Left lung (tissue), 10 donors: ENCODE measurements around the gene BCL2A1. TPM values are rescaled to one million over a fixed set of nuclear protein-coding genes. Genes with fewer than 3 reads are reported as not detected.

Experiments used
- ATAC-seq: fragments of 200-7000 bp; cut with Tn5 transposase; one replicate; pipeline ENCODE4 v1.9.1; 2020; ENCODE audit warnings: moderate library complexity
- DNase-seq, 4 donors: peaks; one replicate each; pipeline ENCODE4 v3.0.0-alpha.2; 2013 to 2020
- H3K27ac ChIP-seq, 2 donors: fragments of 200-600 bp; sonication (generic) in 1 of 2; one replicate each; pipeline versions ENCODE4 v1.5.0 to v1.8.0; 2020 to 2021
- H3K27me3 ChIP-seq, 2 donors: fragments of 200-600 bp; sonication (generic) in 1 of 2; one replicate each; pipeline versions ENCODE4 v1.5.0 to v1.8.0; 2020 to 2021
- H3K36me3 ChIP-seq, 2 donors: fragments of 200-600 bp; sonication (generic) in 1 of 2; one replicate each; pipeline versions ENCODE4 v1.5.0 to v1.8.0; 2020 to 2021
- H3K4me1 ChIP-seq, 2 donors: fragments of 200-600 bp; one replicate each; pipeline ENCODE4 v1.8.0; 2021
- H3K4me3 ChIP-seq, 2 donors: fragments of 200-600 bp; sonication (generic) in 1 of 2; one replicate each; pipeline versions ENCODE4 v1.5.0 to v1.8.0; 2020 to 2021; ENCODE audit warnings: mild to moderate bottlenecking in 1 of 2
- H3K9me3 ChIP-seq, 2 donors: fragments of 200-600 bp; sonication (generic) in 1 of 2; one replicate each; pipeline versions ENCODE4 v1.5.0 to v1.8.0; 2020 to 2021
- CTCF ChIP-seq, 2 donors: fragments of 200-600 bp; sonication (generic) in 1 of 2; IDR thresholded peaks; one replicate each; pipeline versions ENCODE4 v1.5.0 to v1.8.0; 2021; ENCODE audit warnings: antibody characterized with exemption in 2 of 2
- intact Hi-C, 2 donors: fragments of 100-400 bp; cut with DNase I; formaldehyde crosslinking; loops; one replicate each; pipeline versions ENCODE4 v1.11.2 to v1.14.2; 2022
- polyA plus RNA-seq, 6 donors: library from polyadenylated mRNA; unstranded; fragments of 120-200 nt; gene quantifications; one replicate each; pipeline ENCODE4 v1.2.1, GENCODE V29; 2013; ENCODE audit not compliant: insufficient read length in 6 of 6
- total RNA-seq, 2 donors: library from RNA; stranded (reverse); fragmentation: NEBNext Ultra II Directional; extraction: Animal tissue kit (Norgen Biotek cat#: 25700); gene quantifications; one replicate each; pipeline ENCODE4 v1.2.1, GENCODE V29; 2021
- donor health status: DM: no; HTN: yes; CAD: no.
- donor health status: DM: no; HTN: no; CAD: no.

Gene BCL2A1
- total and polyA plus RNA-seq, 8 donors = 0.24 to 99.2 (median 0.78) TPM

GRCh38 chr15:79989183-79989582 is 18.2 kb upstream of the BCL2A1 start:
- Histone ChIP-seq H3K4me1 (peaks cover 0 to 49% of the 10 kb centered on the region in 2 donors), H3K9me3 (no peaks in the 10 kb centered on the region), H3K27me3 (no peaks in the 10 kb centered on the region), H3K27ac (peak overlapping the region in 1 of 2 donors; percentile 81), H3K4me3 (no peak overlapping the region), H3K36me3 (no peaks in the 10 kb centered on the region)
- intact Hi-C loops = no loop called here
- TF ChIP-seq CTCF (IDR thresholded peaks at IDR 0.05) = no peak
- DNase-seq = no peak
- ATAC-seq = no peak

- ATAC-seq (no peak), DNase-seq (no peak)
- no peak for TF ChIP-seq CTCF (IDR thresholded peaks at IDR 0.05)
- H3K9me3 ChIP-seq = no peaks in the 10 kb centered on the region
- H3K27me3 ChIP-seq = no peaks in the 10 kb centered on the region
- no peaks in the 10 kb centered on the region for H3K36me3 ChIP-seq
- peaks cover 0 to 44% of the 10 kb centered on the region in 2 donors for H3K4me1 ChIP-seq
- H3K27ac ChIP-seq = peak overlapping the region in 1 of 2 donors; percentile 81
- intact Hi-C loops = no loop called here
- H3K4me3 ChIP-seq = no peak overlapping the region
These were observed 17.6 kb upstream of the BCL2A1 start for GRCh38 chr15:79988448-79989117.

- DNase-seq (no peak), ATAC-seq (no peak)
- Histone ChIP-seq H3K4me1 (peaks cover 0 to 41% of the 10 kb centered on the region in 2 donors), H3K36me3 (no peaks in the 10 kb centered on the region), H3K4me3 (no peak overlapping the region), H3K27me3 (no peaks in the 10 kb centered on the region), H3K9me3 (no peaks in the 10 kb centered on the region), H3K27ac (no peak overlapping the region)
- no peak for TF ChIP-seq CTCF (IDR thresholded peaks at IDR 0.05)
- intact Hi-C loops = no loop called here
These were observed 17.0 kb upstream of the BCL2A1 start for GRCh38 chr15:79987969-79988368.

- no peak overlapping the region for H3K4me3 ChIP-seq
These were observed 16.6 kb upstream of the BCL2A1 start for GRCh38 chr15:79987569-79987955.

More at GRCh38 chr15:79987569-79987955, 16.6 kb upstream of the BCL2A1 start:
- ATAC-seq = no peak
- no peaks in the 10 kb centered on the region for H3K9me3 ChIP-seq
- H3K4me1 ChIP-seq = peaks cover 0 to 41% of the 10 kb centered on the region in 2 donors
- intact Hi-C loops = no loop called here
- no peaks in the 10 kb centered on the region for H3K36me3 ChIP-seq
- no peak overlapping the region for H3K27ac ChIP-seq
- no peak for DNase-seq
- TF ChIP-seq CTCF (IDR thresholded peaks at IDR 0.05) = no peak
- H3K27me3 ChIP-seq = no peaks in the 10 kb centered on the region
